Left lobe of liver (tissue), 2 donors: ENCODE measurements around the gene MPZL3. TPM values are rescaled to one million over a fixed set of nuclear protein-coding genes. Genes with fewer than 3 reads are reported as not detected.

ENCODE experiments used
- ATAC-seq: fragments of 200-7000 bp; cut with Tn5 transposase; one replicate; pipeline ENCODE4 v1.9.1; 2020; ENCODE audit warnings: mild to moderate bottlenecking, moderate library complexity
- DNase-seq: peaks from one replicate; pipeline ENCODE4 v3.0.0-alpha.2; 2020; ENCODE audit warnings: low spot score
- total RNA-seq: library from RNA; stranded (reverse); gene quantifications from one replicate; pipeline ENCODE4 v1.2.1, GENCODE V29; 2021
- donor health status: DM: no; HTN: no; CAD: no; lungs with moderate emphysema.
- donor health status: DM: no; HTN: yes; CAD: no.

The MPZL3 gene
- total RNA-seq, 1 donor from 2014 or later = 5.8 TPM

DNA sequence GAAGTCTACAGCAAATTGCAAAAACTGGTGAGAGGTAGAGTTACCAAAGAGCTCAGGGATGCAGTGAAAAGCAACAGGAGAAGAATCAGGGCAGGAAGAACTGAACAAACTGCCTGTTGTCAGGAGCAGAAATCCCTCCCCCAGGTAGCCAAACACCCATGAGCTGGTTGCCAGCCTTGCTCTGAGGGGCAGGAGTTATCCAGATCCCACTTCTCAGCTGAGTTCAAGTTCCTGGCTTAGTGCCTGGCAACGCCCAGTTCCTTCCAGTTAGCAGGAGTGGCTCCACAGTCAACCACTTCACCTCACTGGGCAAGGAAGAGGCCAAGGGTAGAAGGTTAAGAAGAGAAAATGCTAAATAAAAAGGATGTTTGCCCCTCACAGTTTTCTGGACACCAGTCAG, 13.8 kb upstream of the MPZL3 start:
- DNase-seq (no peak), ATAC-seq (no peak)

DNA sequence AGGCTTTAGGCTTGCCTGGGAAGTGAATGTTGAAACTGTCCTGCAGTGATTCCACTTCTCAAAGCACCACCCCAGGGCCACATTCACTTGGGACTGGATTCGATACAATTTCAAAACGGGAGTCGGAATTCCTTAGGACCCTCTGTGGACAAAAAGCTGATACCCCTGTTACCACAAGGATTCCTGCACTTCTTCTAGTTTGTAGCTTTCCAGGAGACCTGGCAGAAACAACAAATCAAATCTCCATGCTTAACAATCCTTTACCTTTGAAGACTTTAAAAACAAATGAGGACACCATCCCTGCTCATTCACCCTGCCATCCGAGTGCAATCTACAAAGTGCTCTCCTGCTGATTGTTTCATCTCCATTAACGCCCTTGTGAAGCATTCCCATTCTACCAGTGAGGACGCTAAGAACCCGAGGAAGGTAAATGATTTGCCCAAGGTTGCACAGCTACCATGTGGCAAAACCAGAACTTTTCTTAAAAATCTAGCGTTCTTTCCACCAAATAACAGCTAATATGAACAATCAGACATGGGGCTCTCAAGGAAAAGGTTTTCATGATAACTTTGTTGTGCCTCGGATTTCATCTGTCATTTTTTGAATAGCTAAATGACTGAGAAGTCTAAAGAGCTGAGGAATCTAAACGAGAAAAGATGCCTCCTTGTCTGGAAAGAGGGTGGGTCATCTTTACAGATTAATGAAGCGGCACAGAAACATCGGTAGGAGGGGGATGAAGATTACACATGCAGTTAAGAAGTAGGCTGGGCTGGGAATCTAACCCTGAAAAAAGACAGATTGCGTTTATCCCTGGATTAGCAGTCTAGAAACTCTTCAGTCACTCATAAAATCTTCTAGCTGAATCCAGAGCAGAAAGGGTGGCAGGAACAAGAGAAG, 12.7 kb upstream of the MPZL3 start:
- DNase-seq (no peak), ATAC-seq (no peak)

DNA sequence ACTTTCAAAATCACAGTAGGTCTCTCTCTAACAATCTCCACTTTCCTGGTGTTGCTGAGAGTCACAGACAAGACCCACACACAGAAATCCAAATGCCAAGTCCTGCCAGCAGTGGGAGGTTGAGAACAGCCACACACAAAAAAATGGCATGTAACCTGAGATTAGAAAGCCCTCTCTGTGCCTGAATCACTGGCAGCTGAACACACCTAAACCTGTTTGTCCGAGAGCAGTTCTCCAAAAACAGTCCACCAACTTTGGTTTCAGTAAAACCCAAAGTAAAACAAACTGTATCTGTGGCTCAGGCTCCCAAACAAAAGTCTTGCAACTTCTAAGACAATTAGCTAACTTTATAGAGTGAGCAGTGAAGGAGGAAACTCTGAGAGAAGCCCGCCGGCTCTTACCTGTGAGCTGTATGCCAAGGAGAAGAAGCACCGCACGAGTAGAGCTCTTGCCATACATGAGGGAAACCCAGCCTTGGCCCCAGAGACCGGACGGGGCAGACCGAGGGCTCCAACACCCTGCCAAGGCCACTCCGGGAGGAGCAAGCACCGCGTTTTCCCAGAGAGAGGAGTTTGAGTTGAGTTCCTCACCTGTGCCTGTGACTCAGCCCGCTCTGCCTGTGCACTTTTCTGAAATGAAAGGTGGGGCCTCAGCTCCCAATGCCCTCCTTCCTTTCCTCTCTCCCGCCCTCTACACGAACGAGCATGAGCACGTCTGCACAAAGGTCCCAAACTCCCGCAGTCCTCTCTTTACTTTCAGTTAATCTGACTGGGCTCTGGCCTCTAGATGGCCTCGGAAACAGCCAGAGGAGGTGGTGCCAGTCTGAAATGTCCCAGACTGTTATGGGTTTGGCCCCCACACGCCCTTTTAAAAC, 11.8 kb upstream of the MPZL3 start, which contains the start of gene MPZL2:
MPZL2 (minus strand) TSS at position 603 of the 874 bp plus-strand sequence; CDS start at position 459, 144 bp downstream.
- DNase-seq = peak; percentile 86
- ATAC-seq = peak; percentile 97

DNA sequence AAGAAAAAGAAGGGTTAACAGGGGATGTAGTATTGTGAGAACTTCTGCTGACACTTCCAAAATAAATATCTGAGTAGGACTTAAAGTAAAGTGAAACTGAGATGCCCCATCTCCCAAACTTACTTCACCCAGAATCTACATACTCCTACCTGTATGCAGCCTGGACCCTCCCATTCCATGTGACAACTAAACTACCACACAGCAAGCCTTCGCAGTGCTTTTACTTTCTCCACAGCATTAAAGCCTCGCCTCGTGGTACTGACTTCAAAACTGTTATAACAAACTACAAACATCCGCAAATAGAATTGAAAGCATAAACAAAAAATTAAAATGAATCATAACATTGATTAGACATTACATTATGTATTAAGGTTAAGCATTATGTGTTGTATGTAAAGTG, 10.9 kb upstream of the MPZL3 start:
- DNase-seq = no peak
- no peak for ATAC-seq

DNA sequence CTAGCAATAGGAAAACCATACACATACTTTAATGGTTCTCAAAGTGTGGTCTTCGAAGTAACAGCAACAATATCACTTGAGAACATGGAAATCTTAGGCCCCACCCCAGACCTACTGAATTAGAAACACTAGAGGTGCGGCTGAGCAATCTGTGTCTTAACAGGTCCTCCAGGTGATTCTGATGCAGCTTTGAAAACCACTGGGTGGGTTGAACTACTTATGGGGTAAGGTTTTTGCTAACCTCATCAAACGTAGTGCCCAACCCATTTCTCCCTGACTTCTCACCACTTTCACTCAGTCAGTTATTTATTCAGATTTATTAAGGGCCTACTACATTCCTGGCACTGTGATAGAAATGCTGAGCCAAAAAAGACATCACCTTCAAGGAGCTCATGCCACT, 8.2 kb upstream of the MPZL3 start:
- no peak for DNase-seq
- no peak for ATAC-seq

DNA sequence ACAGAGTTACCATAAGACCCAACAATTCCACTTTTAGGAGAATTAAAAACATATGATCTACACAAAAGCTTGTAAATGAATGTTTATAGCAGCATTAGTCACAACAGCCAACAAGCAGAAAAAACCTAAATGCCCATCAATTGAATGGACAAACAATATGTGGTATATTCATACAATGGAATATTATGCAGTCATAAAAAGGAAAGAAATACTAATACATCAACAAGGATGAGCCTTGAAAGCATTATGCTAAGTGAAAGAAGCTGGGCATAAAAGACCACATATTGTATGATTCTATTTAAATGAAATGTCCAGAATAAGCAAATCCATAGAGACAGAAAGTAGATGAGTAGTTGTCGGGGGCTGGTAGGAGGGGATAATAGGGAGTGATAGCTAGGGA, 7.0 kb upstream of the MPZL3 start:
- DNase-seq (no peak), ATAC-seq (no peak)

DNA sequence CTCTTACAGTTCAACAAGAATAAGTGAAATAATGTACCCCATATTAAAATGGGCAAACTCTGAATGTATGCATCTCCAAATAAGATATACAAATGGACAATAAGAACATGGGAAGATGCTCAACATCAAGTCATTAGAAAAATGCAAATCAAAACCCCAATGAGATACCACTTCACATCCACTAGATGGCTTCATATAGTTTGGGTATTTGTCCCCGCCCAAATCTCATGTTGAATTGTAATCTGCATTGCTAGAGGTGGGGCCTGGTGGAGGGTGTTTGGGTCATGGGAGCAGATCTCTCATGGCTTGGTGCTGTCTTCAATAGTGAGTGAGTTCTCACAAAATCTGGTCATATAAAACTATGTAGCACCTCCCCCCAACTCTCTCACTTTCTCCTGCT, 6.2 kb upstream of the MPZL3 start:
- ATAC-seq (peak; percentile 29), DNase-seq (no peak)

DNA sequence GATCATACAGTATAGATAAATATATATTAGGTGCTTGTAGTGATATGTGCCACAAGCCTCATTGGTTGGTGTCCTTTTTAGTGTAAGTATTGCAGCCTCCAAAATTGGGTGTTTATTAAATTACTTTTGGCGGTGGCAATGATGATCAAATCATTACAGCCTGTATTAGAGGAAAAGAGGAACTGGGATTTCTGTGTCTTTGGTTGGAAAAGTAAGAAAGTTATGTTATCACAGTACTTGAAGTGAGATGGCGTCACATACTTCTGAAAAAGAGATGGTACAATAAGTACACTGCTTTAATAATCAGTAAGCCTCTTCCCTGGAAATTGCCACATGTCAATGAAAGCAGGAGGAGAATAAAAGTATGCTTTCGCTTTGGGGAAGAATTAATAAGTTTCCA, 523 bp upstream of the MPZL3 start:
- DNase-seq (no peak), ATAC-seq (no peak)

DNA sequence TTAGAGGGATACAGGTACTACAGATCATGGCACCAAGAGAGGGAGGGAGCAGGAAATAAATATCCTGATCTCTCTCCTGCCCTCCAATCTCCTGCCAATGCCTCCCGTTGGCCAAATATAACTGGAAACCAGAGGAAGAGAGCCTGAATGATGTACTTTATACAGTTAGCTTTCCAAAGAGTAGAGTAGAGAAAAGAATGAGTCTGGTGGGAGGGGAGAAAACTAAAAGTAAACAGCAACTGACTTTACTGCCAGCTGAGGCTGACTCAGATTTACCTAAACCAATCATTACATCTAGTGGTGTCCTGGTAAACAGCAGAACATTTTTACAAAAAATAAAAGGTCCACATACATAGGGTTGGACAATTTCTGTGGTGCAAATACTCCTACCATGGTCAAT, 5.1 kb downstream of the MPZL3 start:
- DNase-seq (no peak), ATAC-seq (peak; percentile 90)

DNA sequence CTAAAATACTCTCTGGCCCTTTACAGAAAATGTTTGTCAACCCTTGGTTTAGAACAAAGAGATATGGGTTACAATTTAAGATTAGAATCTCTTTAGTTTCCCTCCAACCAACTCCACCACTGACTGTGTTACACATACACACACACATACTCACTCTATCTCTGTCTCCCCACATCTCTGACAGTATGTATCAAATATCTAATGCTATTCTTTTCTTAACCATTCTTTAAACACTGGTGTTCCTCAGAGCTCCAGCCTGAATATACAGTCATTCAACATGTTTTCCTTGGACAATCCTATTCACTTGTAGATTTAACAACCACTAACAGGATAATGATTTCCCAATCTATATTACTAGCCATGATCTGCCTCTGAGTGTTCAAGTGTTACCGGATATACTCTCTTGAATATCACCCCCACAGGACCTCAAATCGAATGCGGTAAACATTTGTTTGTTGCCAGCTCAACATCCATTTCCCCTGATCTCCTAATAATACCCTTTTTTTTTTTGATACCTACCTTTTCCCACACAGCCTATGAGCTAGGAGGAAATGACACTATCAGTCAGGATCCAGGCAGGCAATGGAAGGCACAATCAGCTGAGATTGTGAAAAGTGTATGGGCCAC, 6.1 kb downstream of the MPZL3 start:
- ATAC-seq (no peak), DNase-seq (no peak)

DNA sequence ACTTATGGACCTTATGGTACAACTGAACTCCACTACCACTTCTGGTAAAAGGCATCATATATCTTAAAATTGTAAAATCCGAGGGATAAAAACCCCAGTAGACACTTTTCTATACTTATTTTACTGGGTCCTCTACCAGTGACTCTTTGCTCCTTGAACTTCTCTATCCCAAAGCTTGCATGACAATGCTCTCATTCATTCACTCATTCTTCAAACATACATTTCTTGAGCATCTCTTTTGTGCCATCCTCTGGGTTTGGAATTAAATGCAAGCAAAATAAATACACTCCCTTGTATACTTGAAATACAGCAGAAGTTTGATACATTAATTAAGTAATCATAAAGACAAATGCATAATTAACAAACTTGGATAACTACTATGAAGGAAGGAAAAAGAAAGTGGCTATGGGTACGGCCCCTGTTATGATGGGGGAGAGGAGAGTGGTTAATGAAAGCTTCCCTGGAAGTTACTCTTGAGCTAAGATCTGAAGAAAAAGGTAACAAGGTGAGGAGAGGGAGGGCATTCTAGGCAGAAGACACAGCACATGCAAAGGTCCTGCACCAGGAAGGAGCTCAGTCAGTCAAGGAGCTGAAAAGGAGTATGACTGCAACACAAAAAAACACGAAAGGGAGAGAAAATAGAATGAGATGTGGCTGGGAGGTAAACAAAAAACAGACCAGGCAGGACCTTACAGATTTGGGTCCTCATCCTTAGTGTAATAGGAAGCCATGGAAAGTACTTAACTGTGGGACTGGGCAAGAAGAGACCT, 8.0 kb downstream of the MPZL3 start:
- ATAC-seq (no peak), DNase-seq (no peak)

DNA sequence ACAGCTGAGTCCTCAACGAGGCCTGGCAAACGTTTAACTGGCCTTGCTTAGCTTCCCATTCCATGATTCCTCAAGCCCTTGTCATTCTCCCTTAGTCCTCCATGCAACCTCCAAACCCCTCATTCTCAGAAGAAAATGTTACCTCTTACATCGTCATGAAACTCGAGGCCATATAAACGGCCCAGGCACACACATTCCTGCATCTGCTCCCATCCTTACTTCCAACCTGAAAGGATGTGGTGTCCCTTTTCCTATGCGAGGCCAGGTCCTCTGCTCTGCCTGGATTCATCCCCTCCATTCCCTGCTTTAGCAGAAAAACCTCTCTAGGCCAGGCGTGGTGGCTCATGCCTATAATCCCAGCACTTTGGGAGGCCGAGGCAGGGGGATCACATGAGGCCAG, 9.0 kb downstream of the MPZL3 start:
- DNase-seq (no peak), ATAC-seq (no peak)

DNA sequence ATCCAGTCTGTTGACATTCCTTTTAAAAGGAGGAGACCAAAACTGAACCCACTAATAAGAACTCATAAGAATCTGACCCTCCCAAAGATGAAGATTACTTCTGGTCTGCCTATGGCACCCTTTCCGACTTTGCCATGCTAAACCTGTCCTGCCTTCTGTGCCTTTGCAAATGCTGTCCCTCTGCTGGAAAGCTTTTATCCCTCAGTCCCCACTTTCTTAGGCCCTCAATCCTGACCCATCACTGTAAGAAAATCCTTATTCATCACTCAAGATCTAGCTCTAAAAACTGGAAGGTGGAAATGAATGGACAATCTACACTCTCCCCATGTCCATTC, 10.4 kb downstream of the MPZL3 start:
- ATAC-seq (no peak), DNase-seq (no peak)

DNA sequence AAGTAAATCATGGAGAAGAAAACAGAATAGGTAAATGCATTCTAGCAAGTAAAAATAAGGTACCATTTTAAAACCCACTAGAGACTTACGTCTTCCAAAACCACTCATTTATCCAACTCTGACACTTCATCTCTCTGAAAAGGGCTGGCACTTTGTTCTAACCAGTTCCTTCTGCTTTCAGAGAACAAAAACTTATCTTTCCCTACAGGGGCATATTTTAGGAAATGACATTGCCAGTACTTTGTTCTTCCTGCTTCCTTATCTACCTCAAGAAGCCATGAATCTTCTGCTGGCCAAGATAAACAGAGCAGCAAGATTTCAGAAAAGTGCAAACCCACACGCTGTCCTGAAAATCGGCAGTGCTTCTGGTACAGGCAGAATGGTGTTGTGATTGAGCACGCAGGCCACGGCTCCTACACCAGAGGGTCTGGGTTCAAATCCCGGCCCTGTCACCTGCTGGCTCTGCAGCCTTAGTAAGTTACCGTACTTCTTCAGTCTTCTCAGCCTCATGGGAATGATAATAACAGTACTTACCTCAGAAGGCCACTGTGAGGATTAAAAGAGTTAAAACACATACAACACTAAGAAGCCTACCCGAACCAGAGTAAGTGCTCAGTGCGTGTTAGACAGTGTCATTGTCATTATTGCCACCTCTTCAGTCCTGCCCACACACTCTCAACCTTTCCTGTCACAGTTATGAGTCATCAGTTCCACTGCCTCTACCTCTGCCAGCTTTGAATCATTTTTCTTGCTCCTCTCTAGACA, 11.0 kb downstream of the MPZL3 start:
- ATAC-seq (peak; percentile 68), DNase-seq (no peak)

DNA sequence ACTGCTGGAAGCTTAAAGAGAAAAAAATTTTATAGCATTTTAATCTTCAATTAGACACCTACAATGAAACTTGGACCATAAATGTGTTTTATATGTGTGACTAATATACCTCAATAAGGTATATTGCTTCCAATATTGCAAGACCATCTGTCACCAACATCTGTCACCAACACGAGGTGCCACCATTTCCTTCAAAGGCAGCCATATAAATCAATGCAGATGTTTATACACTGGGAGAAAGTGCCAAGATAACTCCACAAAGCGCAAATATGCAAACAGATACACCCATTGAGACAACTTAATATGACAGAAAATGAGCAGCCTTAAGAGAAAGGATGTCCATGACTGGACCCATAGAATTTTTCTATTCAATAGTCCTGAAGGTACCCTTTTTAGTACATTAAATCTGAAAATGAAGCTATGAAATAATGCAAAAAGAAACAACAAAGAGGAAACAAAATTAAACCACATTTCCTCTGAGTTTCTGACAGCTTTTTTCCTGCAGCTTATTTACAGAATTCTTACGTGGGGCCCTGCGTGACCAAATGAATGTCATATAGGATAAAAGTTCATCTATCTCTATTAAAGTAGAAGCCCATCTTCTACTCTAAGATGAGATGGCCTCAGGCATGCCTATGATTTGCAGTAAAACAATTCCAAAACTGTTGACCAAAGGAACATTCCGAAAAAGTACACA, 12.5 kb downstream of the MPZL3 start:
- no peak for DNase-seq
- no peak for ATAC-seq

DNA sequence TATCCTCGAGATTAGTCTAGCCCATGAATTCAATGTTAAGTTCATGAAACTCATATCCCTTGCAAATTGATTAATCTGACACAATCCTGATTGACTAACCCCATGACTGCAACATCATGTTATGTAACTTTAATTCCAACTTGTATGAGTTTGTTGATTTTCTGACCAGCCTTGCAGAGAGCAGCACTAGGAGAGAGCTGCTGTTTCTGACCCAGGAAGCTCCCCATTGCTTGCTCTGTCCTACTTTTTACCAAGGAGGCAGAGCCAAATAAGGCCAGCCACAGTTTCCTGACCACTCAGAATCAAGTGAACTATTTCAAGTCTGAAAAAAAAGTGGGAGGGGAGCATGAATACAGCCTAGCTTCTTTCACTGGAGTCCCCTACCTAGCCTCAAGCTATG, 13.2 kb downstream of the MPZL3 start:
- ATAC-seq = peak; percentile 84

DNA sequence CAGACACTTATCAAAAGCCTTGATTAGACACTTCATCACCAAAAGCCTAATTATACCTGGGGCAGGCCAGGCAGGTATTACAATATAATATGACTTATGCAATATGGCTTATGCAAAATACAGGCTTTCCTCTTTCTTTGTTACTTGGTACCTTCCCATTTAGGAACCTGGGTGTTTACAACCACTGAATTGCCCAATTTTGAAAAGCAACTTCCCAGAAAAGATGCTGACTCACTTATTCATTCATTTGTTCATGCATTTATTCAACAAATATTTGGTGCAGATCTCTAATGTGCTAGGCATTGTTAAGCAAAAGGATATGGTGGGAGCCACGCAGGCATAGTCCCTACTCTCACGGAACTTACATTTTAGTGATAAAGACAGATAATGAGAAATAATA, 13.7 kb downstream of the MPZL3 start:
- no peak for DNase-seq
- ATAC-seq = no peak

More for the DNA sequence above, 13.2 kb downstream of the MPZL3 start:
- DNase-seq = peak; percentile 55

DNA sequence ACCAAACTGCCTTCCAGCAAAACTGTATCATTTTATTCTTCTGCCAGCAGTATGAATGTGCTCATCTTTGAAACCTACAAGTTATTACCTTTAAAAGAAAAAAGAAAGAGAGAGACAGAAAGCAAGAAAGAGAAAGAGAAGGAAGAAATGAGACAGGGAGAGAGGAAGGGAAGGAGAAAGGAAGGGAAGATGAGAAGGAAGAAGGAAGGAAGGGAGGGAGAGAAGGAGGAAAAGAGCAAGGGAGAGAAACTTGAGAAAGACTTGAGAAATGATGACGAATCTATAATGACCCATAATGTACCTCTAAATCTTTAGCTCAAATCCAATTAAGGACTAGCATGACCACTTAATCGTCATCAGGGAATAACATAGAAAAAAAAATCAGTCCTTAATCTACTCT, 16.0 kb downstream of the MPZL3 start:
- ATAC-seq = no peak
- DNase-seq = no peak

DNA sequence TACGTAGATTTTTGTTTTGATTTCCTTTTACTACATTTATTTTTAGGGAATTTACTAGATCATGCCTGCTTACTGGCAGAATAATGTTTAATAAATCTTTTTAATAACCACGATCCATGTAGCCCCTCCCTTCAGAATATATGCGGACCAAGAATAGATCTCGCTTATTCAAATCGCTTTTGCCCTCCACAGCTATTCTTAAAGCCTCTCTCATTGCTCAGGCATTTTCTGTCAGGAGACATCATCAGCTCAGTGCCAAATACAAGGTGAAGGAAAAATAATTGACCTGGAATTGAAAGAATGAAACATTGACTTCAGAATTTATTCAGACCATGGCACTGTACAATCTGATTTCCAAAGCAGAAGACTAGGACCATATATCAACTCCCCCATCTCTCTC, 17.3 kb downstream of the MPZL3 start:
- no peak for ATAC-seq

More for the DNA sequence above, 17.3 kb downstream of the MPZL3 start:
- DNase-seq = no peak
